T follicular helper cell (primary cell): ENCODE data around the gene PNMA8B.
"Not testable (repeated sequence)": the region's sequence is repeated elsewhere in the genome, so short reads cannot be mapped to it uniquely, and the experiment has no call there.

Experiments
- DNase-seq: peaks from one replicate; pipeline ENCODE4 v3.0.0-alpha.2; 2020; ENCODE audit warnings: low read depth
- total RNA-seq, 2 experiments: gene quantifications; one replicate each; lab custom pipeline; 2026; lab: John Stamatoyannopoulos, UW

PNMA8B gene, protein sequence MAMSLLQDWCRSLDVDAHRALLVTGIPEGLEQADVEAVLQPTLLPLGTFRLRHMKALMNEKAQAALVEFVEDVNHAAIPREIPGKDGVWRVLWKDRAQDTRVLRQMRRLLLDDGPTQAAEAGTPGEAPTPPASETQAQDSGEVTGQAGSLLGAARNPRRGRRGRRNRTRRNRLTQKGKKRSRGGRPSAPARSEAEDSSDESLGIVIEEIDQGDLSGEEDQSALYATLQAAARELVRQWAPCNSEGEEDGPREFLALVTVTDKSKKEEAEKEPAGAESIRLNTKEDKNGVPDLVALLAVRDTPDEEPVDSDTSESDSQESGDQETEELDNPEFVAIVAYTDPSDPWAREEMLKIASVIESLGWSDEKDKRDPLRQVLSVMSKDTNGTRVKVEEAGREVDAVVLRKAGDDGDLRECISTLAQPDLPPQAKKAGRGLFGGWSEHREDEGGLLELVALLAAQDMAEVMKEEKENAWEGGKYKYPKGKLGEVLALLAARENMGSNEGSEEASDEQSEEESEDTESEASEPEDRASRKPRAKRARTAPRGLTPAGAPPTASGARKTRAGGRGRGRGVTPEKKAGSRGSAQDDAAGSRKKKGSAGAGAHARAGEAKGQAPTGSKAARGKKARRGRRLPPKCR
- 0.18 to 0.39 reads per million in 2 experiments for total RNA-seq

DNA sequence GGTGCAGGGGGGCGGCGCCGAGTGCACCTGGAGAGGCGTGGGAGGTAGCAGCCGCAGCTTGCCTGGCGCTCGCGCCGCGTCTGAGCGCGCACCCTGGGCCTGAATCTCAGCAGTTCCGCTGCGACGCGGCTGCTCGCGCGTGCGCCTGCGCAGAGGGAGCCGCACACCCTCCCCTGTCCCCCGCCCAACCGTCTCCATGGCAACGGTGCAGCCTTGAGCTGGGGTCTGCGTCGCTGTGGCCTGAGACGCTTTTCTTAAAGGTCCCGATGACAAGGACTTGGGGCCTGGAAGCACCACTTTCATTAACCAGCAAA, at the start of gene PNMA8B:
PNMA8B (minus strand) TSS at position 82 of the 314 bp plus-strand sequence. CDS start 402 bp downstream, outside the sequence.
- peak; percentile 27 for DNase-seq

DNA sequence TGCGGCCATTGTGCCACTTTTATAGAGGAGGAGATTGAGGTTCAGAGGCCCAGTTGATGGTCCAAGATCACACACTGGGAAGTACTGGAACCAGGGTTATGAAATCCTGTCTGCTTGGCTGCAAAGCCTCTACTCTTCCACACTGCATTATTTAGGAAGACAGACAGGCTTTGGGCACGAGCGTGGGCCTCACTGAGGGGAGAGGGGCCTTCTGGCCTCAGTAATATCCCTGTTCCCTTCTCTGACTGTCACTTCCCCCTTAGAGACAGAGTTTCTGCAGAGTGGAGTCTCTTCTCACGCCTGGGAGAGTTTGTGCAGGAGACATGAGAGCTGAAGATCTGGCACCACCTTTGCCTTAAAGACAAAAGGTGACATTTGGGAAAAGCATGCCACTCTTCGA, 49.0 kb upstream of the PNMA8B start:
- DNase-seq, result no peak

DNA sequence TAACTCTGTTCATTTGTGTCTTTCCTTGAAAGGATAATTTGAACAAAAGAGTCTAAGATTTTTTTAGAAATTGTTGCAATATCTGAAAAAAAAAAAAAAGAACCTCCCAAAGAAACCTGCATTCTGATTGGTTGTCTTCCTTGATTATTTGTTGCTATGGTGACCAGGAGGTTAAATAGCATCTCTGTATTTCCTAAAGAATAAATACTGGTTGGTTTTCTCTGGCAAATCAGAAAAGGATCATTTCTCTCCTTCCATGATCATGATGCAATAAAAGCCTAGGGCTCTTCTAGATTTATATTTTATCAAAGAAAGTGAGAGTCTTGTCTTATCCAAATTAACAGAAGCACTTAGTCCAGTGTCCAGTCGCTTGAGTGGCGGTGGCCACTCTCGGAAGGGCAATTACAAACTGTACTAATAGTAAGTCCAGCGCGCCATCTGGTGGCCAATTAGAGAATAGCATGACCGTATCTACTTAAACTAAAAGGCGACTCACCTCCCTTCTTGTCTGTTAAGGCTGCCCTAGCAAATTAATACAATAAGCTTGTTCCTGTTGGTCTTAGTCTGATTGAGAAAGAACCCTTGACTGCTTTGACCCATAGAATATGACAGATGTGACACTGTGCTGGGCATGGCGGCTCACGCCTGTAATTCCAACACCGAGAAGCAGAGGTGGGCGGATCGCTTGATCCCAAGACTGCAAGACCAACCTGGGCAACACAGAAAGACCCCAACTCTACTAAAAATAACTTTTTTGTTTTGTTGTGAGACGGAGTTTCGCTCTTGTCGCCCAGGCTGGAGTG, 47.0 kb upstream of the PNMA8B start:
- DNase-seq, result peak; percentile 62

DNA sequence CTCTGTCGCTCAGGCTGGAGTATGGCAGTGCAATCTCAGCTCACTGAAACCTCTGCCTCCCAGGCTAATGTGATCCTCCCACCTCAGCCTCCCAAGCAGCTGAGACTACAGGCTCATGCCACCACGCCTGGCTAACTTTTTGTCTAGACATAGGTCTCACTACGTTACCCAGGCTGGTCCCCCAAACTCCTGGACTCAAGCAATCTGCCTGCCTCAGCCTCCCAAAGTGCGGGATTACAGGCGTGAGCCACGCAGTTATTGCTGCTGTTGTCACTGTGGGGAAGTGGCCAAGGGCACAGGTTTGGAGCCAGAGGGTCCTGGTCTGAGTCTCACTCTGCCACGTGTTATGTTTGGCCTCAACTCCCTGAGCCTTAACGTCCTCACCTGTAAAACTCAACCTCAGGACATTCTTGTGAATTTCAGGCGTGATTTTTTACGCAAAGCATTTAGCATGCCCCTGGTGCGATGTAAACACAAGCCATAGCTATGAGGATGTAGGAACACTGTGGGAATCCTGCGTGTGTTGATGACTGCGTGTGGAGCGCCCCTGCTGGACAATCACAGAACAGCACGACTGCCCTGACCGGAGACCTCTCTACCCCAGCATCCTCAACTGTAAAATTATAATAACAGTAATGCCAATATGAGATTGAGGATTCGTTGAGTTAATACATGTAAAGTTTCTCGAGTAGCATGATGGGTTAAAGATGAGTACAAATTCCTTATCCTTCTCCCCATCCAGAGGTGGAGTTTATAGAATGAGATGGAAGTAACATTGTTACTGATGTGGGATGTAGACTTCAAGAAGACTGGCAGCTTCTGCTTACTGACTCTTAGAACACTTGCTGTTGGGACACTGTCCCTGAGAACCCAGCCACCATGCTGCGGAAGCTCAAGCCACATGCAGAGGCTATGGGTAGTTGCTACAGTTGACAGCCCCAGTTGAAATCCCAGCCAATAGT, 41.8 kb upstream of the PNMA8B start:
- peak; percentile 46 for DNase-seq

DNA sequence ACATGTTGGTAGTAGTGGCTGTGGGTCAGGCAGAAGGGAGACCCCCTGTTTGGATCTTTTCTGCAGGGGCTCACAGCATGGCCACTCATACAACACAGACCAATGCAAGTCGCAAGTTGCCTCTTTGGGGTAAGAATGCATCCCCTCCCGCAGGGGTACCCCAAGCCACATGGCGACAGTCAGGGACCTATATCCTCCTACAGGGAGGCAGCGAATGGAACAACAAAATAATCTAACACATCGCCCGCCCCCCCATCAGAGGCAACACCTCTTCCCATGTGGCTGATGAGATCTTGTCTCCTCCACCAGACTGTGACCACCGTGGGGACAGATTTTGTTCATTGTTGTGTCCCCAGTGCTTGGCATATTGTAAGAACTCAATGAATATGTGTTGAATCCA, 40.7 kb upstream of the PNMA8B start:
- DNase-seq, result no peak

DNA sequence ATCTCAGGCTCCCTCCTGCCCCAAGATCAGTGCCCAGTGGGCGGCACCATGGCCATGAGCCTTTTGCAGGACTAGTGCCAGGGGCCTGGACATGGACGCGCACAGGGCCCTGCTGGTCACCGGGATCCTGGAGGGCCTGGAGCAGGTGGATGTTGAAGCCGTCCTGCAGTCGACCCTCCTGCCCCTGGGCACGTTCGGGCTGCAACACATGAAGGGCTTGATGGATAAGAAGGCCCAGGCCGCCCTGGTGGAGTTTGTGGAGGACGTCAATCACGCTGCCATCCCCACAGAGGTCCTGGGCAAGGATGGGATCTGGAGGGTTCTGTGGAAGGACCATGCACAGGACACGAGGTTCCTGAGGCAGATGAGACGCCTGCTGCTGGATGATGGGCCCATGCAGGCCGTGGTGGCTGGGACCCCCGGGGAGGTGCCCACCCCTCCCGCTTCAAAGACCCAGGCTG, 38.0 kb upstream of the PNMA8B start:
- no peak for DNase-seq

DNA sequence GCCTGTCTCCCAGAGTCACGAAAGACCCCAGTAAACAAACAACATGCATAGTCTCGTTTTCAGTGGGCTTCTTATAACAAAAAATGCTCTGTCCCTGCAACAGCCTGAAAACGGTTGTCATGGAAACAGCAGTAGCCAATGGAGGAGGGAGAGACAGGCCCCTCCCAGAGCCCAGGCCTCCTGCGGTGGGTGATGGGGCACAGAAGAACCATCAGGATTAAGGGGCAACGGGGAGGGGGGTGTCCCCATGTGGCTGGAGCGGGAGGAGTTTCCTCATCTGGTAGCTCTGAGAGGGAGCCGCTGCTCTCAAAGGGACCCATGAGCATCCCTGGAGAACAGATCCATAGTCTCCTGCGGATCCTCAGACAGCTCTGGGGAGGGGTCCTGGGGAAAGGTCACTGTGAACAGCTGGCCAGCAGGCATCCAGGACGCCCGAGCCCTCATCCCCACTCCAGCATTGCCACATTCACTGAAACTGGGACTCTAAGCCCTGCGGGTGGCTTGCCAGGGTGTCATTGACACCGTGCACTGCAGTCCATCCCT, 37.5 kb upstream of the PNMA8B start:
- DNase-seq, result no peak

DNA sequence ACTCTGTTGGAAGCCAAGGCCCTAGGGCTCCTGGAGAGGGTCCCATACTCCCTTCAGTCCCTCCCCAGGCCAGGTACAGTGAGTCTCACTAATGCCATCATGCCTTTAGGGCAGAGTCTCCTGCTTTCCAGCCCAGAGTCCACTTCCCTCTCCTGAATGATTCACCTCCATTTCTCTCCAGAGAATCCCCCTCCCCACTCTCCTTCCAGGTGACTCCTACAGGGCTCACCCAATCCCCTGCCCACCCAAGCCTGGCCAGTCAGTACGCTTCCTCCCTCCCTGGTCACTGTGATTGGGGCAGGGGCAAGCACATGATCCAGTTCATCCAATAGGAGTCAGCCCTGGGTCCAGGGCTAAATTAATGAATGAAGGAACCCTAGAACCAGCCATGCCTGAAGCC, 35.0 kb upstream of the PNMA8B start:
- DNase-seq, result no peak

DNA sequence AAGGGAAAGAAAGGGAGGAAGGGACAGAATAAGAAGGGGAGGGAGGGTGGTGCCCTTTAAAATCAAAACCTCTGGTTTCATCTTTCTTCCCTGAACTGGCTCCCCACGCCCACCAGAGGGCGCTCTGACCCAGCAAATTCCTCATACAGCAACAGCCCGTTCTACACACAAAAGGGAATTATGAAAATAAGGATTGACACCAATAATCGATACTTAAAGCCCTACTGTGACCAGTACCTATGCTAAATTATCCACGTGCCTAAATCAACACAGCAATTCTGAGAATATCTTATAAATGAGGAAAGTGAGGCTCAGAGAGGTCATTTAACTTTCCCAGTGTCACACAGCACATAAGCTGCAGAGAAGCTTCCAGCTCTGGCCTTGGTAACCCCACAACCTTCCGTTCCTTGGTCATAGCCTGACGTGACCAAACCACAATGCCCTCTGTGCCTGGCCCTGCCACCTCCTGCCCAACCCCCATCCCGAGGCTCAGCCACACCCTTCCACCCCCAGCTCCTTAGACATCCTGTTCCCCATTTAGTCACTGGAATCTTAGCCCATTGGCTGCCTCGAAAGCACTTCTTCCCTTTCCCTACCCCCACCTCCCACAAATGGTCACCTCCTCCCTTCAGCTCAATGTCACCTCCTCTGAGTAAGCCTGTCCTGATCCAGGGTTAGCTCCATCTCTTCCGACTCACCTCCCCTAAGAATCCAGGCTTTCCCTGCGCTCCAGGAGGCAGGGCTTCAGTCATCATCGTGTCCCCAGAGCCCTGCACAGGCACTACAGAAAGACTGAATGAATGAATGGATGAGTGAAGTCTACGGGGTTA, 34.2 kb upstream of the PNMA8B start:
- peak; percentile 67 for DNase-seq

DNA sequence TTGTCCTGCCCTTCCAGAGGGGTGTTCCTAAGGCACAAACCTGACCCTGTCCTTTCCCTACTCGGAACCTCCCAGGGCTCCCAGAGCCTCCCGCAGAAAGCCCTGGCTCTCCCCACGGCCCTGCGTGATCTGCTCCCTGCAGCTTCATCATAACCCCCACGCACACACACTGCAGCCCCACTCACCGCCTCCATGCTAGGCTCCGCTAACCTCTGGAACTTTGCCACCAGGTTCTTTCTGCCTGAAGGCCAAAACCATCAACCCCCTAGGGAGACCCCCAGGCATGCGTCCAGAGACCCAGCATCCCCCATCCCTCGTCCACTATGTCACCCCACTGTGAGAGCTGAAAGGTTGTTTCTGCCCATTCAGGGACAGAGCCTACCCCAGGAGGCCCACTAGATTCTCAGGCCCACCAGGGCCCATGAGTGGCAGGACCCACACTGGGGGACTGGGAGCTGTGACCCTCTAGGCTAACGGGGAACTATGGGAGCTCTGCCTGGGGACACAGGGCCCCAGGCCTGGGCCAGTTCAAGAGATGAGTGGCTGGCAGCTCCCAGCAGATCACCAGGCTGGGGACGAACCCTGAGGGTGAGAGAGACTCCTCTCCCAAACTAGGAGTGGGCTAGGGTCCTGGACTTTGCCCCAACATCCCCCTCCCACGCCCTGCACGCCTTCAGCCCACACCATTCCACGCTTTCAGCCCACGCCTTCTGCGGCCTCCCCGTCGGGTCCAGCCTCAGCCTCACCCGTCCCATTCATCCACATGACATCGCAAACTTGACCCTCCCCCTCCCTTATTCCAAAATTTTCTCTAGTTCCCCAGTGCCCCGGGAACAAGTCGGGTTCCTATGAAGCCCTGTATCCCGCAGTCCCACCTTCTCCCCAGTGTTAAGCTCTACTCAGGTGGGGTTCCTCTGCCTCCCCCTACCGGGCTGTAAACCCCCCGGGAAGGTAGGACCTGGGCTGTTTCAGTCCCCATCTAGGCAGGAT, 33.2 kb upstream of the PNMA8B start:
- DNase-seq, result no peak

DNA sequence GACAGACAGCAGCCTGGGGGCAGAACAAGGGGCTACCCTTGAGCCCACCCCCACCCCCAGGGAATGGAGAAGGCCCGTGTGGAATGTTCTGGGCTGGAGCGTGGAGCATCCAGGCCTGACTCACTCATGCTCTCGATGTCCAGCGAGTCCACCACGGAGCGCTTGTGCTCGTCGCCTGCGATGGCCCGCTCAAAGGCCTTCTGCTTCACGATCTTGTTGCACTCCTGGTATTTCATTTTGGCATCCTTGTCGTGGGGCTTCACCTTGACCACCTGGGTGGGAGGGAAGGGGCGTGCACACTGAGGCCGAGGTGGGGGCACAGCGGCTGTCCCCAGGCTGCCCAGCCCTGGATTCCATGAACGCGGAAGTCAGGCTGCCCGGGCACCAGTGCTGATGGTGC, 31.1 kb upstream of the PNMA8B start:
- not testable (repeated sequence) for DNase-seq

DNA sequence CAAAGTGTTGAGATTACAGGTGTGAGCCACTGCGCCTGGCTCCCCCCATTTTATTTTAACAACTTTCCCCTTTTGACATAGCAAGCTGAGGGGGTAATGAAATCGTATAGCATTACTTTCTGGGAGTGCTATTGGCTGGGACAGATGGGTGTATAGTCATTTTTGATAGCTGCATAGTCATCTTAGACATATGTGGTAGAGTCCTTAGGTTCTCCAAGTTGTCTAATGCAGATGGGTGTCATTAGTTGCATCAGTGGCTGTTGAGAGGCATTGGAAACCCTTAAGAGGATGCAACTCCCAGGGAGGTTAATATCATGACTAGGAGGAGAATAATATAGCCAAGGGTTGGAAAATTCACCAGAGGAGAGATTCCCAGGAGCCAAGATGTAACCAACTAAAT, 28.6 kb upstream of the PNMA8B start:
- no peak for DNase-seq

DNA sequence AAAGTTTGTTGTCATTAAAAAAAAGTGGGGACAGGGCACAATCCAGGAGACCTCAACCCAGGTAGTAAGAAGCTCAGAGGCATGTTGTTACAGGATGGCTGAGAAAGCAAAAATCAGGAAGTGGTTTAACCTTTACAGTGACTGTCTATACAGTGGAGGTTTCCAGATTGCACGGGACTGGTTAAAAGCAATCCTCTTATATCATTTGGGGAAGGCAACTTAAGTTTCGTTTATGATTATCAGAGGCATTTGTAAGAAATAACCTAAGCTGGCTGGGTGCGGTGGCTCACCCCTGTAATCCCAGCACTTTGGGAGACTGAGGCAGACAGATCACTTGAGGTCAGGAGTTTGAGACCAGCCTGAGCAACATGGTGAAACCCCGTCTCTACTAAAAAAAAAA, 27.3 kb upstream of the PNMA8B start:
- not testable (repeated sequence) for DNase-seq

DNA sequence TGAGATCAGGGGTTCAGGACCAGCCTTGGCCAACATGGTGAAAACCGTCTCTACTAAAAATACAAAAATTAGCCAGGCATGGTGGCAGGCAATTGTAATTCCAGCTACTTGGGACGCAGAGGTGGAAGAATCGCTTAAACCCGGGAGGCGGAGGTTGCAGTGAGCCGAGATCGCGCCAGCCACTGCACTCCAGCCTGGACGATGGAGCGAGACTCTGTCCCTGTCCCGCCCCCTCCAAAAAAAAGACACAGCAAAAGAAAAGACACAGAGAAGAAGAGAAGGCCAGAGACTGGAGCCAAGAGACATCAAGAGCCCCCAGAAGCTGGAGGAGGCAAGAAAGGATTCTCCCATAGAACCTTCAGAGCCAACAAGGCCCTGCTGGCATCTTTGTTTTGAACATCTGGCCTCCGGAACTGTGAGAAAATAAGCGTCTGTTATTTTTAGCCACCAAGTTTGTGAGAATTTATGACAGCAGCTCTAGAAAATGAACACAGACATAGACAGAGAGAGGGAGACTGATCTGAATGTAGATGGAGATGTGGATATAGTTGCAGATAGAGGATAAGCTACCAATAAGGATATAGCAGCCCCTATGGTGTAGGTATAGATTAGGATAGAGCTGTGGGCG, 25.7 kb upstream of the PNMA8B start:
- no peak for DNase-seq

DNA sequence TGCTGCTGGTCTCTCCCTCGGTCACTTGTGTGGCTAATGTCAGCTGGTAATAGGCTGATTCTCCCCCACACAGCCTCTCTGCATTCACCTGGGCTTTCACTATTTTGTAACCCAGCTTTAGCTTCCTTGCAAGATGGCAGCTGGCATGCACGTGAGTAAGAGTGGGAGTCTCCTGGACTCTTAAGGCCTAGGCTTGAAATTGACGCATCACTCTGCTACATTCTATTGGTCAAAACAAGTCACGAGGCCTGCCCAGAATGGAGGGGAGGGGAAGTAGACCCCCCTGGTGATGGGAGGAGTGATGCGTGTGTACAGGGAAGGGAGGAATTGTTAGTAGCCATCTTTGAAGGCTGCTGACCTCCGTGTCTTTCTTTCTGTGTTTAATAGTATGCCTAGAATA, 24.9 kb upstream of the PNMA8B start:
- no peak for DNase-seq

DNA sequence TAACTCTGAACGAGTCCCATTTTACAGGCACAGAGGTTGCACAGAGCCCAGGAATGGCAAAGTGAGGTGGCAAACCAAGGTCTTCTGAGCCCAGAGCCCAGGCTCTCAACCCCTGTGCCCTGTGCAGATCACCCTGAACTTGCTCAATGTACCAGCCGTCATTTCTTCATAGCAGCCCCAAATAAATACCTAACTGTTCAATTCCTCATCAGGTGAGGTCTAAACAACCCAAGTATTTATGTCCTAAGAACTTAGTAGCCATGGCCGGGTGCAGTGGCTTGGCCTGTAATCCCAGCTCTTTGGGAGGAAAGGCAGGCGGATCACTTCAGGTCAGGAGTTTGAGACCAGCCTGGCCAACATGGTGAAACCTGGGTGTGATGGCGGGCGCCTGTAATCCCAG, 21.8 kb upstream of the PNMA8B start:
- no peak for DNase-seq

DNA sequence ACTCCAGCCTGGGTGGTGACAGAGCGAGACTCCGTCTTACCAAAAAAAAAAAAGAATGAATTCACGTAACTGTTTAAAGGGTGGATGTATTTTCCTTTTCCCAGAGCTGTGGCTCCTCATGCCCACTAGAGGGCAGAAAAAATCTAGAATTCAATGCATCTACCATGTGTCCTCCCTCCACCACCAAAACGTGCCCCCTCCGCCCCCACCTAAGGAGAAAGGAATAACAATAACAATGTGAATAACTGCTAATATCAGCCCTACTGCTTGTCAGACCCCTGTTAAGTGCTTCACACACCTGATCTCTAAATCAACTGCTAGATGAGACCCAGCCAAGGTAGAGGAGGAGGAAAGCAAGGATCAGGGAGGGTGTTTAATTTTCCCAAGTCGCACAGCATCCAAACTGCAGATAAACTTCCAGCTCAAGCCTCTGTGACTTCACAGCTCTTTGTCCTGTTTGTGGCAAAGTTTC, 20.2 kb upstream of the PNMA8B start:
- no peak for DNase-seq

DNA sequence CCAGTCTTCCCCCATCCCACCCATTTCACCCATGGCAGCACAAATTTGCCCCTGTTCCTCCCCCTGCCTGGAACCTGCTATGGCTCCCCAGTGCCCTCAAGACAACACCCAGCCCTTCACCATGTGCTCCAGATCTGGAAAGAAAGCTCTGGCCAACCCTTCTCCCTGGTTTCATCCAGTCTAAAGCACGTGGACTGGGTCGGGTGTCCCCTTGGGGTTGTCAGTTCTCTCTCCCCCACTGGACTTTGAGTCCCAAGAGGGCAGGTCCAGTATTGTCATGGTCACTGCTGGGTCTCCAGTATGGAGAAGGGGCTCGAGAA, 19.6 kb upstream of the PNMA8B start:
- DNase-seq, result no peak
